ENCODE data around the gene MIER1.

DNA sequence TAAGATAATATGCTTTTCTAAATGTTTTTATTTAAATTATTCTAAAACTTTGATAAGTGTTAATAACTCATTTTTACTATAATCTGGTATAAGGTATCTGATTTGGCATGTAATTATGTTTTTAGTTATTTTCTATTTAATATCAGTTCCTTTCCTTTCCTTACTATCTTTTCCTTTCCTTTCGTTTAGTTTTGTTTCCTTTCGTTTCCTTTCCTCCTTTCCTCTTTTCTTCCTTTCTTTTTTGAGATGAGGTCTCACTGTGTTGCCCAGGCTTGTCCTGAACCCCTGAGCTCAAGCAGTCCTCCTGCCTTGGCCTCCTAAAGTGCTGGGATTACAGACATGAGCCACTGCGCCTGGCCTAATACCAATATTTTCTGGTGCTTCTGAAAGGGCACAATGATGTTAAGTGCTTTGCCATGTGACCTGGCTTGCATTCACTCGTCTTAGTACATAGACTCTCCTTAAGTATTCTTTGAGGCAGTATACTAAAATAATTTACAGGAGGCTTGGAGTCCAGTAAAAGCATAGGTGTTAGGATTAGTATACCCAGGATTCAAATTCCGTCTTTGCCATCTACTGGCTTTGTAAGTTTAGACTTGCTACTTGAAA lies 18.7 kb downstream of the MIER1 start:
- TF ChIP-seq ZNF785 (tag by site-specific recombination; IDR thresholded peaks at IDR 0.05): no peak
- TF ChIP-seq, protein P1, sequence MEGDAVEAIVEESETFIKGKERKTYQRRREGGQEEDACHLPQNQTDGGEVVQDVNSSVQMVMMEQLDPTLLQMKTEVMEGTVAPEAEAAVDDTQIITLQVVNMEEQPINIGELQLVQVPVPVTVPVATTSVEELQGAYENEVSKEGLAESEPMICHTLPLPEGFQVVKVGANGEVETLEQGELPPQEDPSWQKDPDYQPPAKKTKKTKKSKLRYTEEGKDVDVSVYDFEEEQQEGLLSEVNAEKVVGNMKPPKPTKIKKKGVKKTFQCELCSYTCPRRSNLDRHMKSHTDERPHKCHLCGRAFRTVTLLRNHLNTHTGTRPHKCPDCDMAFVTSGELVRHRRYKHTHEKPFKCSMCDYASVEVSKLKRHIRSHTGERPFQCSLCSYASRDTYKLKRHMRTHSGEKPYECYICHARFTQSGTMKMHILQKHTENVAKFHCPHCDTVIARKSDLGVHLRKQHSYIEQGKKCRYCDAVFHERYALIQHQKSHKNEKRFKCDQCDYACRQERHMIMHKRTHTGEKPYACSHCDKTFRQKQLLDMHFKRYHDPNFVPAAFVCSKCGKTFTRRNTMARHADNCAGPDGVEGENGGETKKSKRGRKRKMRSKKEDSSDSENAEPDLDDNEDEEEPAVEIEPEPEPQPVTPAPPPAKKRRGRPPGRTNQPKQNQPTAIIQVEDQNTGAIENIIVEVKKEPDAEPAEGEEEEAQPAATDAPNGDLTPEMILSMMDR (tag by site-specific recombination; IDR thresholded peaks at IDR 0.05): no peak
- TF ChIP-seq ZNF121 (tag by site-specific recombination; IDR thresholded peaks at IDR 0.05): no peak
- TF ChIP-seq ZNF16 (tag by site-specific recombination; IDR thresholded peaks at IDR 0.05; ENCODE audit: low read depth): no peak
- no peak for TF ChIP-seq ZNF184 (tag by site-specific recombination; IDR thresholded peaks at IDR 0.05)
- TF ChIP-seq ZNF202 (tag by site-specific recombination; IDR thresholded peaks at IDR 0.05; ENCODE audit: borderline replicate concordance): no peak
- TF ChIP-seq HOXA7 (CRISPR knock-in tag; IDR thresholded peaks at IDR 0.05; ENCODE audit: borderline replicate concordance): no peak
- TF ChIP-seq GLIS2 (tag by site-specific recombination; IDR thresholded peaks at IDR 0.05): no peak
- TF ChIP-seq ZNF510 (tag by site-specific recombination; IDR thresholded peaks at IDR 0.05; ENCODE audit: insufficient replicate concordance): no peak
- no peak for TF ChIP-seq ZNF660 (tag by site-specific recombination; IDR thresholded peaks at IDR 0.05)

Data from HEK293 (cell line).